ENCODE results near the gene DNAJA4. TPM values are rescaled to one million over a fixed set of nuclear protein-coding genes. Genes with fewer than 3 reads are reported as not detected.

The DNAJA4 gene
- polyA plus RNA-seq, 1 donor, result 27.3 TPM

GRCh38 chr15:78259232-78259631 lies 5.1 kb upstream of the DNAJA4 start:
- H3K9me3 ChIP-seq (ENCODE audit: control insufficient read depth, low read depth, low read length), result no peaks in the 10 kb centered on the region
- no peaks in the 10 kb centered on the region for H3K27me3 ChIP-seq (ENCODE audit: control insufficient read depth, insufficient read depth, low read length)
- 80% methylated on average over 1 of the region's 3 CpGs for WGBS (ENCODE audit: insufficient coverage, low lambda C conversion rate)
- H3K4me1 ChIP-seq (ENCODE audit: control insufficient read depth, insufficient read depth, low read length), result no peaks in the 10 kb centered on the region
- no peak overlapping the region for H3K27ac ChIP-seq (ENCODE audit: low read length)
- H3K36me3 ChIP-seq (ENCODE audit: control insufficient read depth, insufficient read depth, low read length), result no peaks in the 10 kb centered on the region
- H3K4me3 ChIP-seq (ENCODE audit: low read length), result no peak overlapping the region
- no peak for DNase-seq

GRCh38 chr15:78260489-78260888 lies 3.9 kb upstream of the DNAJA4 start:
- Histone ChIP-seq H3K4me1 (ENCODE audit: control insufficient read depth, insufficient read depth, low read length) (peaks cover 6% of the 10 kb centered on the region), H3K27me3 (ENCODE audit: control insufficient read depth, insufficient read depth, low read length) (no peaks in the 10 kb centered on the region), H3K4me3 (ENCODE audit: low read length) (no peak overlapping the region), H3K27ac (ENCODE audit: low read length) (no peak overlapping the region), H3K36me3 (ENCODE audit: control insufficient read depth, insufficient read depth, low read length) (no peaks in the 10 kb centered on the region), H3K9me3 (ENCODE audit: control insufficient read depth, low read depth, low read length) (no peaks in the 10 kb centered on the region)
- no peak for DNase-seq
- no CpG with 5 or more reads among the region's 2 CpGs for WGBS (ENCODE audit: insufficient coverage, low lambda C conversion rate)

DNA sequence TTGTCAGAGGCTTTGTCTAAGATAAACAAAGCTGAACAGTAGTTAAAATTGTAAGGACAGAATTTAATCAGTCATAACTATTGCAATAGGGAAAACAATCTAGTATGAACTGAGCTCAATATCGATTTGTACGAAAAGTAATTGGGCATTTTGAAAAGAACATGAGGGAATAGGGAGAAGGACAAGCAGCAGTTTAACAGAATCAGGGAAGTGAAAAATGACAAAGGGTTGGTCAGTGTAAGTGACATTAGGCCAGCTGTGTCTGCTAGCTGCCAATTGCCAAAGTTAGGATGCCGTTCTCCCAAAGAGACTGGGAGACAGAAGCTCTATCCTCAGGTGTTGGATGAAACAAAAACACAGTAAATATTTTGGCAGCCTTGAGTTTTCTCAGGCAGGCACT lies 3.3 kb upstream of the DNAJA4 start:
- H3K36me3 ChIP-seq (ENCODE audit: control insufficient read depth, insufficient read depth, low read length), result no peaks in the 10 kb centered on the region
- 86% methylated on average over 2 of the region's 3 CpGs for WGBS (ENCODE audit: insufficient coverage, low lambda C conversion rate)
- no peaks in the 10 kb centered on the region for H3K27me3 ChIP-seq (ENCODE audit: control insufficient read depth, insufficient read depth, low read length)
- no peak for DNase-seq
- H3K4me3 ChIP-seq (ENCODE audit: low read length), result no peak overlapping the region
- no peaks in the 10 kb centered on the region for H3K9me3 ChIP-seq (ENCODE audit: control insufficient read depth, low read depth, low read length)
- peaks cover 6% of the 10 kb centered on the region for H3K4me1 ChIP-seq (ENCODE audit: control insufficient read depth, insufficient read depth, low read length)
- H3K27ac ChIP-seq (ENCODE audit: low read length), result no peak overlapping the region

DNA sequence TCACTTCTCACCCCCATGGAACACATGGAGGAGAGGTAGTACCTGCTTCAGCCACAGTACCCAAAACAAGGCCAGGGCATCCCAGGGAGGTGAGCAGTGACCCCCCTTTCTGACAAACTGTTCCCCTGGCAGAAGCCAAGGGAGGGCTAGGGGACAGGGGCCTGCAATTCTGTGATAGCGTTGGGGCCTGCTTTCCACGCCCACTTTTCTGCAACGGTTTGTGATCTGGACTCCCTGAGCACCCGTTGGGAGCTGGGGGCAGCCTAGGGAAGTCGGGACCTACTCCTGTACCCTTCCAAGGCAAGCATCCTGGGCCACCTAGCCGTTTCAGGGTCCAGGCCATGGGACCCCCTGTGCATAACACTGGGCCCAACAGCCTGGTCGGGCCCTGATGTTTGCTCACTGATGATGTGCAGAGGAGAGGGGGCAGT lies 996 bp upstream of the DNAJA4 start:
- Histone ChIP-seq H3K9me3 (ENCODE audit: control insufficient read depth, low read depth, low read length) (no peaks in the 10 kb centered on the region), H3K27ac (ENCODE audit: low read length) (no peak overlapping the region), H3K4me3 (ENCODE audit: low read length) (no peak overlapping the region), H3K4me1 (ENCODE audit: control insufficient read depth, insufficient read depth, low read length) (peaks cover 6% of the 10 kb centered on the region), H3K36me3 (ENCODE audit: control insufficient read depth, insufficient read depth, low read length) (no peaks in the 10 kb centered on the region), H3K27me3 (ENCODE audit: control insufficient read depth, insufficient read depth, low read length) (no peaks in the 10 kb centered on the region)
- no peak for DNase-seq
- no CpG with 5 or more reads among the region's 7 CpGs for WGBS (ENCODE audit: insufficient coverage, low lambda C conversion rate)

DNA sequence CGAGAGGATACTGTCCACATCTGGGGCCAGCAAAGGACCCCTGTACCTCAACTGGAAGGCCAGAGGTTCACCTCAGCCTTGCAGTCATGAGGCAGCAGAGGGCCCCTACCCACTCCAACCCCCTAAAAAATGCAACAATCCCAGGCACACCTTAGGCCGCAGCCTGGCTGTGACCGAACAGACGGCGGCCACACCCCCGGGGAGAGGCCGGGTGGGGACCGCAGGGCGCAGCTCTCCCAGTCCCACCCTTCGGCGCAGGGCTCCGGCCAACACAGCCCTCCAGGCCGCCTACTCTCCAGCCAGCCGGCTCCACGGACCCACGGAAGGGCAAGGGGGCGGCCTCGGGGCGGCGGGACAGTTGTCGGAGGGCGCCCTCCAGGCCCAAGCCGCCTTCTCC lies 457 bp upstream of the DNAJA4 start:
- no peaks in the 10 kb centered on the region for H3K36me3 ChIP-seq (ENCODE audit: control insufficient read depth, insufficient read depth, low read length)
- no CpG with 5 or more reads among the region's 23 CpGs for WGBS (ENCODE audit: insufficient coverage, low lambda C conversion rate)
- H3K27ac ChIP-seq (ENCODE audit: low read length), result no peak overlapping the region
- H3K27me3 ChIP-seq (ENCODE audit: control insufficient read depth, insufficient read depth, low read length), result no peaks in the 10 kb centered on the region
- no peaks in the 10 kb centered on the region for H3K9me3 ChIP-seq (ENCODE audit: control insufficient read depth, low read depth, low read length)
- peak overlapping the region; percentile 73 for H3K4me3 ChIP-seq (ENCODE audit: low read length)
- DNase-seq, result no peak
- peaks cover 6% of the 10 kb centered on the region for H3K4me1 ChIP-seq (ENCODE audit: control insufficient read depth, insufficient read depth, low read length)

GRCh38 chr15:78265137-78265460 lies 737 bp downstream of the DNAJA4 start:
- H3K27ac ChIP-seq (ENCODE audit: low read length), result no peak overlapping the region
- peaks cover 6% of the 10 kb centered on the region for H3K4me1 ChIP-seq (ENCODE audit: control insufficient read depth, insufficient read depth, low read length)

GRCh38 chr15:78265752-78266224 lies 1.4 kb downstream of the DNAJA4 start:
- DNase-seq, result no peak
- no peaks in the 10 kb centered on the region for H3K36me3 ChIP-seq (ENCODE audit: control insufficient read depth, insufficient read depth, low read length)
- H3K4me1 ChIP-seq (ENCODE audit: control insufficient read depth, insufficient read depth, low read length), result peaks cover 6% of the 10 kb centered on the region
- WGBS (ENCODE audit: insufficient coverage, low lambda C conversion rate), result 90% methylated on average over 3 of the region's 9 CpGs
- H3K4me3 ChIP-seq (ENCODE audit: low read length), result no peak overlapping the region
- H3K9me3 ChIP-seq (ENCODE audit: control insufficient read depth, low read depth, low read length), result no peaks in the 10 kb centered on the region
- no peak overlapping the region for H3K27ac ChIP-seq (ENCODE audit: low read length)
- no peaks in the 10 kb centered on the region for H3K27me3 ChIP-seq (ENCODE audit: control insufficient read depth, insufficient read depth, low read length)

More at GRCh38 chr15:78265137-78265460, 737 bp downstream of the DNAJA4 start:
- Histone ChIP-seq H3K9me3 (ENCODE audit: control insufficient read depth, low read depth, low read length) (no peaks in the 10 kb centered on the region), H3K4me3 (ENCODE audit: low read length) (peak overlapping the region; percentile 73), H3K27me3 (ENCODE audit: control insufficient read depth, insufficient read depth, low read length) (no peaks in the 10 kb centered on the region), H3K36me3 (ENCODE audit: control insufficient read depth, insufficient read depth, low read length) (no peaks in the 10 kb centered on the region)
- DNase-seq, result no peak
- WGBS (ENCODE audit: insufficient coverage, low lambda C conversion rate), result 76% methylated on average over 3 of the region's 12 CpGs

DNA sequence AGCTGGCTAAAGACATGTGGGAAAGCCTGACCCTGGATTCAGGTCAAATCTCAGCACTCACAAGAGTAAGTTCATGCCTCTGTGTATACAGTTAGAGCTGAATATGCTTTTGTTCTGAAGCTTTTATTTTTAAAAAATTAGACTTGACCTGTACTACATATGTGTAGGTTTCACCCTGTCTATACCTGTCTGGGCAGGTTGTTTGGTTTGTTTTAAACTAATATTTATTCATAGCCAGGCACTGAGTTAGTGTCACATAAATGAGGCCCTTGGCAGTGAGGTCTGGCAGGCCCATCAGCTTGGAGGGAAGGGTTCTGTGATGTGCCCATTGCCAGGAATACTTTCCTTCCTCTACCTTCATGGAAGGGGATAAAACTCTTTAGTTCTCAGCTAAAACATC lies 1.9 kb downstream of the DNAJA4 start:
- Histone ChIP-seq H3K4me1 (ENCODE audit: control insufficient read depth, insufficient read depth, low read length) (peaks cover 6% of the 10 kb centered on the region), H3K27ac (ENCODE audit: low read length) (no peak overlapping the region), H3K4me3 (ENCODE audit: low read length) (no peak overlapping the region), H3K27me3 (ENCODE audit: control insufficient read depth, insufficient read depth, low read length) (no peaks in the 10 kb centered on the region), H3K36me3 (ENCODE audit: control insufficient read depth, insufficient read depth, low read length) (peaks cover 3% of the 10 kb centered on the region), H3K9me3 (ENCODE audit: control insufficient read depth, low read depth, low read length) (no peaks in the 10 kb centered on the region)
- no peak for DNase-seq

GRCh38 chr15:78266806-78267205 lies 2.4 kb downstream of the DNAJA4 start:
- Histone ChIP-seq H3K36me3 (ENCODE audit: control insufficient read depth, insufficient read depth, low read length) (peaks cover 4% of the 10 kb centered on the region), H3K27me3 (ENCODE audit: control insufficient read depth, insufficient read depth, low read length) (no peaks in the 10 kb centered on the region), H3K9me3 (ENCODE audit: control insufficient read depth, low read depth, low read length) (no peaks in the 10 kb centered on the region), H3K27ac (ENCODE audit: low read length) (no peak overlapping the region), H3K4me1 (ENCODE audit: control insufficient read depth, insufficient read depth, low read length) (peaks cover 6% of the 10 kb centered on the region), H3K4me3 (ENCODE audit: low read length) (no peak overlapping the region)
- no CpG with 5 or more reads among the region's 2 CpGs for WGBS (ENCODE audit: insufficient coverage, low lambda C conversion rate)
- DNase-seq, result no peak

- no peak for DNase-seq
- WGBS (ENCODE audit: insufficient coverage, low lambda C conversion rate), result no CpG with 5 or more reads among the region's 2 CpGs
- Histone ChIP-seq H3K36me3 (ENCODE audit: control insufficient read depth, insufficient read depth, low read length) (peaks cover 18% of the 10 kb centered on the region), H3K9me3 (ENCODE audit: control insufficient read depth, low read depth, low read length) (no peaks in the 10 kb centered on the region), H3K27me3 (ENCODE audit: control insufficient read depth, insufficient read depth, low read length) (no peaks in the 10 kb centered on the region), H3K4me1 (ENCODE audit: control insufficient read depth, insufficient read depth, low read length) (no peaks in the 10 kb centered on the region), H3K27ac (ENCODE audit: low read length) (no peak overlapping the region), H3K4me3 (ENCODE audit: low read length) (no peak overlapping the region)
Observed at GRCh38 chr15:78272316-78272715, 8.0 kb downstream of the DNAJA4 start.

GRCh38 chr15:78272776-78273175 lies 8.4 kb downstream of the DNAJA4 start:
- no CpG with 5 or more reads among the region's 3 CpGs for WGBS (ENCODE audit: insufficient coverage, low lambda C conversion rate)
- H3K27ac ChIP-seq (ENCODE audit: low read length), result no peak overlapping the region
- no peaks in the 10 kb centered on the region for H3K27me3 ChIP-seq (ENCODE audit: control insufficient read depth, insufficient read depth, low read length)
- H3K9me3 ChIP-seq (ENCODE audit: control insufficient read depth, low read depth, low read length), result no peaks in the 10 kb centered on the region
- peaks cover 21% of the 10 kb centered on the region for H3K36me3 ChIP-seq (ENCODE audit: control insufficient read depth, insufficient read depth, low read length)
- no peaks in the 10 kb centered on the region for H3K4me1 ChIP-seq (ENCODE audit: control insufficient read depth, insufficient read depth, low read length)
- H3K4me3 ChIP-seq (ENCODE audit: low read length), result no peak overlapping the region
- no peak for DNase-seq
